GM18526 (cell line): ENCODE measurements around the gene LRRC1.

Experiments used
- POLR2A ChIP-seq: IDR thresholded peaks from 3 replicates; pipeline ENCODE4 v1.6.1; 2011; ENCODE audit not compliant: insufficient read length; ENCODE audit errors: extremely low read depth

LRRC1 gene

DNA sequence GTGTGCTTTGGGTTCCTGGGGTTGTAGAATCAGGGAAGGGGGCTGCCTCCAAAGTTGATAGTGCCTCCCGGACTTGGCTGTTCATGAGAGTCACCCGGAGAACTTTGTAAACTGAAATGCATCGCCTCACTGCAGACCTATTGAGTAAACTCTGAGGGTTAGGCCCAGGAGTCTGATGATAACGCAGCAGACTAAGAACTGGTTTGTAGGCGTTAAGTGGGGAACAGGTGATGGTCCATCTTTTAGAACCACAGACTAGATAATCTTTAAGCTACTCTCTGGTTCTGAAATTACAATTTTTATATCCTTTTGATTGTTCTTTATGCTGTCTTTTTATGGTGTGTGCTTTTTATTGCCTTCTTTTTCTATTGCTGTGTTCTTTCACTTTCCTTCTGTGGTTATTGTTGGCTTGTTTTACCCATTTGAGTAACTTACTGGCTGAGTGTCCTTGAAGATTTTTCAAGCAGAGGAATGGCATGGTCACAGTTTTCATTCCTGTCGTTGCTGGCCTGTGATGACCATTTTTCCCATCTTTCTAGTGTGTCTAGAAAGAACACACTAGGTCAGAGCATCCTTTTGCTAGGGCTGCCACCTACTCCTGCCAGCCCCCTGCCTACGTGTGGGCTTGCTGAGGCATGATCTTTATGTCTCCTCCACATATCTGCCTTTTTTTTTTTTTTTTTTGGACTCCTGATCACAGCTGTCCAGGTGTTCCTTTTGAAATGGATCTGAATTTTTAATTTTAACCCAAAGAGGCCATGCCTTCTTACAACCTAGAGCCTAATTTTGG, 30.9 kb downstream of the LRRC1 start:
- no peak for TF ChIP-seq POLR2A

DNA sequence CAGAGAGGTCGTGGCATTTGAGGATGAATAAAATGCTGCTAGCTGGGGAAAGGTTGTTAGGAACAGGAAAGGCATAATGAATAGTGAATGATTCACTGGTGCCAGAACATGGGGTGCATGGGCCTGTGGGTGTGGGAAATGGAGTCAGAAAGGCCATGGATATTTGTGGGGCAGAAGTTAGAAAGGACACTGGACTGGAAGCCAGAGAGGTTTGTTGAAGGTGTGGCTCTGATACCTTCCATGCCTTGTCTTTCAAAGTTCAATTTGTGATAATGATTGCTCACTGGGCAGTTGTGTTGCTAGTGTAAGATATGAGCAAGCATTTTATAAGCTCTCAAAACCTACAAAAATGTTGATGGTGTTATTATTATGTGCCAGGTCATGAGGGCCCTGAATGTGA, 32.7 kb downstream of the LRRC1 start:
- TF ChIP-seq POLR2A = no peak

DNA sequence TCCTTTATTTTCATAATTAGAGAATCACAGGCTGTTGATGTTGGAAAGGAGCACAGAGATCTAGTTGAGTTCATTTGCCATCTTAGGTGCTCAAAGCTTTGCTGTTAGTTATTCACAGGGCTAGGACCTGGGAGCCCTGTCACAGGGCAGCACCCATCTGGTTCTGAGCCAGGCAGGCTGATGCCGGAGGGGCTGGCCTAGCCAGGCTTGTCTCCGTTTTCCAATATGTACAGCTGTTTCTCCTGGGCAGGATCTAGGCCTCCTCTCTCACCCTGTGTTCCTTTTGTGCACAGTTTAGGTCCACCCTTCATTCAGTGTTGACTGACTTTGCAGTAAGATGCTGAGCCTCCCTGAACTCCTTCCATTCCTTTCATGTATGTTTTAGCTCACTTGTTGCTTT, 33.4 kb downstream of the LRRC1 start:
- no peak for TF ChIP-seq POLR2A

DNA sequence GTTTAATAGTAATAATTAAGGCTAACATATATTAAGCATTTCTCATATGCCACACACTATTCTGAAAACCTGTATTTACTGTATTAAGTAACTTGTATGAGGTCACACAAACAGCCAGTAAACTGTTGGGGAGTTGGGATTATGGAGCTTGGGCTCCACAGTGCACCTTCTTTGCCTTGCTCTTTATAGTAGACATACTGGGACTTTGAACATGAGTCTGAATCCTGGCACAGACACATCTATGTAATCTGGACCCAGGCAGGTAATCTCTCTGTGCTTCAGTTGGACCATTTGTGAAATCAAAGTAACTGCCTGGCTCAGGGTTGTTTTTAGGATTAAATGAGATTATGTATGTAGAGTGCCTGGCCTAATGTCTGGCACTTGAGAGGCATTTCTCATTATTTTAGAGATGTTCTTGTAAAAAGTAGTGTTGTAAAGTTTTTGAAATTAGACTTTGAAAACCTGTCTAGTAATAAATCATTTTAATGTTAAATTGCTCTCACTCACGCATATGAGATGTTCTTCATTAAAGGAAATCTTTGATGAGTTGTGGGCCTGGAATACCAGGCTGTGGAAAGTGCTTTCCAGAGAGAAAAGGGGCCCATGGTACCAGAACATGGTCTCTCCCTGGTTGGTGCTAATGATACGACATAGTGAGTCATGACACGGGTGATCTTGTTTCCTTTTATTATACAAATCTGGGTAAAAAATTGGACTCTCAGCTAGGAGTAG, 34.3 kb downstream of the LRRC1 start:
- no peak for TF ChIP-seq POLR2A

DNA sequence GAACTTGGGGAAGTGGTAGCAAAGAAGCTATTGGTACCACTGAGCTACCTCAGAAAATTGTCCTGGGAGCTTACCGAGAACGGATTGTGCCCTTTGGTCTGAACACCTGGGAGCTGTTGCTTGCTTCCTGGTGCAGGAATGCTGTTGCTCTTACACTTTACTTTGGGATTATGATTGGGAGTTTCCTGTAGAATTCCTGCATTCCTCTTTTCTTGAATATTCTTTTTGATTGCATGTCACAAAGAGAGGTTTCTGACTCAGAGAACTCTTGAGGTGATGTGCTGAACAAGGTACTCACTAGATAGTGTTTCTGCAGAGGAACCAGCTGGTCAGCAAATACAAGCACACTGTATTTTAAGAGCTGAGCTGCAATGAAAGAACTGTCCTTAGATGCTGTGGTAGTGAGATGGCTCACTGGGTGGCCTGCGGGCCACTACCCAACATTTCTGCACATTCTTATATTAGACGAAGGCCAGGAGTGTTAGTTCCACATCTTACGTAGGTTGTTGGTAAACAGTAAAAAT, 35.0 kb downstream of the LRRC1 start:
- no peak for TF ChIP-seq POLR2A

DNA sequence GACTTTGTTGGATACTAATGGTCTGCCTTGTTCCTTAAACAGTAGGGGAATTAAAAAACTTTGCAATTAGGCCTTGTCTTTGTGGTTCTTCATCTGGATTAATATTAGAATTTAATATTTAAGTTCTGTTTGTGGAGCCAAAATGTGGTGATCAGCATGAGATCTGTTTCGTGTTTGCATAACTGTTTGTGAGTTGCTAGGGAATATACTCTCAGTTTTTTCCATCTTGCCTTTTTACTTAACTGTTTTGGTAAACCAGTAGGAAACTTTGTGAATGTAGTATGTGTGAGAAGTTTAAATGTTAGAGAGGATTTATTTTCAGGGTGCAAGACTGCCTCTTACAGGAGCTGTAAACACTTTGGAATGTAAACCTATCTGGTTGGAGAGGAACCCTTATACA, 35.6 kb downstream of the LRRC1 start:
- no peak for TF ChIP-seq POLR2A

DNA sequence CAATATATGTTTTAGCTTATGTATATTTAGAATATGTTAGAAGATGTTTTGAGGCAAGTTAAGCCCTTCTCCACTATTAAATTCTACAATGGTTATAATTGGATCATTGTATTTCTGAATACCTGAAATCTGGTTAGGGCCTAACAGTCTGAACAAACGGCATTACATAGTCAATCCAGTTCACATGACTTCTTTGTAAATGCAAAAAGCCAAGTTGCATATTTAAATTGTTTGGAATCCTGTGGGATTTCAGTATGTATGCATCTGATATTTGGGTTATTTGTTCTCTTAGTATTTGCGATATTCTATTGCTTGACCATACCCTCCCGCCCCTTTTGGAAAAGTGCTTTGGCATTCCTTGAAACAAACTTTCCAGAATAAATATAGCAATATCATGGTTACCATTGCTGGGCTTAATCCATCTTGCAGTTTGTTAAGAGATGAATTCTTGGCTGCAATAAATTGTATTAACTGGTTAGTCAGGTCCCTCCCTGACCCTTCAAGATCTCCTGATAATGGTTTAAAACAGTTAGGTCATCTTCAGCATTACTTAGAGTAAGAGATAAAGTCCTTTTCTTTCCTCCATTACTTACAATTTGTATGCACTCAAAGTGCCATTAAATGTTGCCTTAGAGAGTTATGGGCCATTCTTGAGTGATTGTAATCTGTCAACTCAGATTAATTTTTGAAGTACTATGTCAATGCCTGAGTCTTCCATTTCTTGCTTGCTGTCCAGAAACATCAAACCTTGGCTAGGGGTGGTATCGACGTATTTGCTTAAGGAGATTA, 36.5 kb downstream of the LRRC1 start:
- TF ChIP-seq POLR2A = no peak

DNA sequence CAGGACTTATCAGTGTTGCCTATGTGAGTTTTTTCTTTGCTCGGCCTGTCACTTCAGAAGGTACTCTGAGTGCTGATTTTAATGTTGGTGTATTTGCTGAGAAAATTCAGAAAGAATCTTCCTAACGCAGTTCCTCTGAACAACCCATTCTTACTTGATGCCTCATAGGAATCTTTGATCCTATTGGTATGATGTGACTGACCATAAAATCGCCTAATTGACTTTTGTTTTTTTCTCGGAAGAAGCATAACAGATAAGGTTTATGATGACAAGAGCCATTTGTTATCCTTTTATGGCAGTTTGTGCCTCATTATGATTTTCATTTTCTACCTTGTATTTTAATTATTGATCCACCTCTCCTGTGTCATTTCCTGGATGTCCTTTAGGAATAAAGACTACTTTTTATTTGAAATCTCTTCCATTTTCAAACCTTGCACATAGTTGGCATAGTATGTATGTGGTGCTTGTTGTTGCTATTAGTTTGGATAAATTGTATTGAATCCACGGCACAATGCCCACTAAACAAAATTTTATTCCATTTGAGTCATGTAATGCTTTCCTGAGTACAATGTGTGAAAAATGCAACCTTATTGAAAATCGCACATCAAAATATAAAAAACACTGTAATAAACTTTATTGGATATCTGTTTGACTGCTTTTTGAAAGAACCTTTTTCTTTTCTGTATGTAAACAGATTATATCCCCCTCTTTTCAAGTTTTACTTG, 37.3 kb downstream of the LRRC1 start:
- TF ChIP-seq POLR2A = no peak

DNA sequence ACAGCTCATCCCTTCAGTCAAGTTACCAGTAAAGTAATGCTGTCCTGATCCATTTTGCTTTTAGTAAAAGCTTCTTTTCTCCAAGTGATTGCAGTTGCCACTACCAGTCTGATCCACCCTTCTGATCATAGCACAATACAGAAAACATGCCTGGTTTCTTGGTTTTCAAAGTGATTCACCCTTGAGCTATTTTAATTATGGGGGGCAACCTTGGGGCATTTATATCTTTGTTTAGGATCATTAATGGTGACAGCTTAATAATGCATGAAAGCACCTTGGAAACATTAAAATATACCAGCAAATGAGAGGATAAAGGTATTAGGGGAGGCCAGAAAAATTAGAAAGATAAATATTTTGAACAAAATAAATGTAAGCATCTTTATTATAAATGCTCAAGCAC, 38.4 kb downstream of the LRRC1 start:
- no peak for TF ChIP-seq POLR2A

DNA sequence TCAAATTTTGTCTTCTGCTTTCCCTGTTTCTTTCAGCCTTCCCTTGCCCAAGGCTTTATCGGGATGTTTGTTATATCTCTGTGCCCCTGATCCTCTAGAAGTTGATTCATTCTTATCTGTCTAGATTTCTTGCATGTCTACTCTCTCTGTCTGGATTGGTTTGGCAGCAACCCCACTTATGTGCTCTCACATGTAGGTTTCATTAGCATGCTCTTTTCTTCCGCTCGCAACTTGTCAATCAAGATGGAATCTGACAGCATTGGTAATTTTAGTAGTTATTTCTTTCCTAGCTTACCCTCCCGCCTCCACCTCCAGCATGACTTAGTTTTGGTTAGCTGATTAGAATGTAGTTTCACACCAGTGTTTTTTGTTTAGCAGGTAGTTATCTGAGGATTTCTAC, 39.3 kb downstream of the LRRC1 start:
- no peak for TF ChIP-seq POLR2A

DNA sequence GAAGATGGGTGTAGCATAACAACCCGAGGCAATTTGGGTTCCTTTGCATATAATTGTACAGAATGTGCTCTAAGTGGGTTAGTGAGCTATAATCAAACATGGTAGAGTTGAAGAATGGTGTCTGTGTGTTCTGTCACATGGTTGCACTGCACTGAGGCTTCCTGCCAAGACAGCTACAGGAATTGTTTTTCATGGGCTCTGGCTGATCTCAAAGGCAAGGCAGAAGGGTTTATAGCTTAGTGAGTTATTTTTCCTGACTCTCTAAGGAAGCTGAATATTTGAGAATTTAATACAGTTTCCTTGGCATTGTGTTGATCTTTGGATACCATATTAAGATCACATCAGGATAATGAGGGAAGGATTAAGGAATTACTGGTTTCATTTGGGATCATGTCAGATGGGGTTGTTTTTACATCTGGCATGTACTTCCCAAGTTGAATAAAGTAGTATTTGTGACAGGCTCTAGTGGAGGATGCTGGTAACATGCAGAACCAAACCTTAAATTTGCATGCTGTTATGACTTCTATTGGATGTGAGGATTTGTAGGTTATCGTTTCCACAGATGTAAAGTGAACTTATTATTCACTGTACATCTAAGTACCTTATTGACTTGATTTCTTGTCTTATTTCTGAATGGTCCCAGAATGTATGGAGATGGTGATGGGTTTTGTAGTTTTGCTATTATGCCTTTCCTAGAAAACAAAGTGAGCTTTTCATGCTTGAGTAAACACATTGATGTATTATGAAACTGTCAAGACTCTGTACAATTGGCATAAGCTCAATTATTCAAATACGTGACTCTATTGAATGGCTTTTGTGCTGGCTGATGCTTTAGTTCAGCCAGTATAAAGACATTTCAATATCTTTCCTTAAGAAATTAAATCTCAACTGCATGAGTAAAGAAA, 43.3 kb downstream of the LRRC1 start:
- no peak for TF ChIP-seq POLR2A

DNA sequence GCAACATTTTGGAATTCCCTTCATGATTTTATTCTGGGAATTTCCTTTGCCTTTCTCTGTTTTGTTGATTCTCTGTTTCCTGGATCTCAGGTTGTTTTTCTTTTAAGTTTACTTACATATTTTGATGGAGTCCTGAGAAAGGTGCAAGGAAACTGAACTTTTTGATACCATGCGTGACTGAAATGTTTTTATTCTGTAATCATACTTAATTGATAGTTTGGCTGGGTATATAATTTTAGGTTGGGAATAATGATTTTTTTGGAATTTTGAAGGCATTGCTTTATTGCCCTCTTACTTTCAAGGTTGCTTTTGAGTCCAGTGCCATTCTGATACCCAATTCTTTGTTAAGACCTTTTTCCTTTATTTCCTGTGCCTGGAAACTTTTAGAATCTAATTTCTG, 45.2 kb downstream of the LRRC1 start:
- TF ChIP-seq POLR2A = no peak

DNA sequence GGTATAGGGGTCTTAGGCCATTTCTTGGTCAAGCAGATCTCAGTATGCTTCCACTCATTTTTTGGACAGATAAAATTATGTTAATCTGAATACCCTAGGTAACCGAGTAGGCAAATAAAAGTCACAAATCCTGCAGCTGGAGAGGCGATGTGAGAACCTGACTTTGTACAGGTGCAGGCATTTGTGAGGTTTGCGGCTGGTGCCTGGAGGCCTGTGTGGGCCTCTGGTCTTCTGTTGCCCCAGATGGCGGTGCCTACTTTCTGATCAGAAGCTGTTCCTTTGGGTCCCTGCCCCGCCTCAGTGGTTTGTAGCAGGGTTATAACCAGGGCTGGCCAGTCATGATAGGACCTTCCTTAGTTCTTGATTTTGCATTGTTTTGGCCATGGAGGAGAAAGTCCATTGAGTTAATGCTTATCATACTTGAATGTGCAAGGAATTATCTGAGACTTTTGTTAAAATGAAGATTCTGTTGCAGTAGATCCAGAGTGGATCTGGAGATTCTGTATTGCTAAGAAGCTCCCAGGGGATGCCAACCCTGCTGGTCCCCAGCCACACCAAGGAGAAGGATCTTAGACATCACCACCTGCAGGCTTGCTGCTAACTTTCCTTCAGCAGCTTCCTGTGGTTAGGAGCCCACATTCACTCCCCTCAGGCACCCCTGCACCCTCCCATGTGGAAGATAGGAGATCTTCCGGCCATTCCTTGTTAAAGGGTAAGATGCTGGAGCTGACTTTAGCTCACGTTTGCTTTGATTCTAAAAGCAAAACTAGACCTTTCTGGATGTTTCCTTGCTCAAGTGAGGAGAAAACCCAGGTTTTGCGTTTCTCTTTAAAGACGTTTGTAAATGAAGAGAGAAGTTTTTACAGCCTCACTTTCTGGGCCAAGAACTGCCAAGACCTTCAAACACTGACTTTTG, 50.7 kb downstream of the LRRC1 start:
- TF ChIP-seq POLR2A = no peak
